Measurements from ENCODE around the gene WLS. TPM values are rescaled to one million over a fixed set of nuclear protein-coding genes. Genes with fewer than 3 reads are reported as not detected.

WLS gene
- total RNA-seq, 4 donors from 2014 or later, result 34.8 to 78.9 (median 44.4) TPM

DNA sequence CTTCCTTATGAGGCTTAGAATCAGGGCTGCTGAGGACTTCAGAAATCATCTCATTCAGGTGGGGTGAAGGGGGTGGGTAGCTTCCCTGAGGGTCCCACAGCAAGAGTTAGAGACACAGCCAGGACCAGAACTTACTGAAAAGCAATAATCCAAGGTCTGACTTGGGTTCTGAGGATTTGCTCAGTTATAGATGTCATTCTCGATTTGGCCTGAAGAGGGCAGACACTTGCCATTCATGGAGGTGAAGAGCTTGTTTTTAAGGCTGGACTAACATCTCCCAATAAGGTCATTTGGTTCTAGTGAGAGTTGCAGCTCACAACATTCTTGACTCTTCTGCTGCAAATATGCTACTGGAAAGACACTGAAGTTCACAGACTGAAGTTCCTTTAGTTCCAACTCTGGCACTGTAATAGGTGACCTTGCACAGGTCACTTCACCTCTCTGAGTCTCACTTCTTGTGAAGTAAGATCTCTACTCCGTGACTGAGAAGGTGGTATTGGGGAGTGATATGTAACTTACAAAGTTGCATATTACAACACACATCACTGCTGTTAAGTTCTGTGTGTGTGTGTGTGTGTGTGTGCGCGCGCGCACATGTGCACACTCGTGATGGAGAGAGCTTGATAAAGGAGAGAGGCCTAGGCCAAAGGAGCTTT lies 112.1 kb downstream of the WLS start:
- Histone ChIP-seq H3K27ac (peak overlapping the region in 1 of 4 donors; percentile 22), H3K27me3 (no peaks in the 10 kb centered on the region), H3K9me3 (no peaks in the 10 kb centered on the region), H3K36me3 (peaks cover 0 to 26% (median 0%) of the 10 kb centered on the region in 3 donors), H3K4me1 (peaks cover 0 to 10% (median 0%) of the 10 kb centered on the region in 4 donors), H3K4me3 (no peak overlapping the region)
- peak in 1 of 2 donors; percentile 92 for DNase-seq (ENCODE audit: low spot score in 2 of 2)
- TF ChIP-seq, protein P1, sequence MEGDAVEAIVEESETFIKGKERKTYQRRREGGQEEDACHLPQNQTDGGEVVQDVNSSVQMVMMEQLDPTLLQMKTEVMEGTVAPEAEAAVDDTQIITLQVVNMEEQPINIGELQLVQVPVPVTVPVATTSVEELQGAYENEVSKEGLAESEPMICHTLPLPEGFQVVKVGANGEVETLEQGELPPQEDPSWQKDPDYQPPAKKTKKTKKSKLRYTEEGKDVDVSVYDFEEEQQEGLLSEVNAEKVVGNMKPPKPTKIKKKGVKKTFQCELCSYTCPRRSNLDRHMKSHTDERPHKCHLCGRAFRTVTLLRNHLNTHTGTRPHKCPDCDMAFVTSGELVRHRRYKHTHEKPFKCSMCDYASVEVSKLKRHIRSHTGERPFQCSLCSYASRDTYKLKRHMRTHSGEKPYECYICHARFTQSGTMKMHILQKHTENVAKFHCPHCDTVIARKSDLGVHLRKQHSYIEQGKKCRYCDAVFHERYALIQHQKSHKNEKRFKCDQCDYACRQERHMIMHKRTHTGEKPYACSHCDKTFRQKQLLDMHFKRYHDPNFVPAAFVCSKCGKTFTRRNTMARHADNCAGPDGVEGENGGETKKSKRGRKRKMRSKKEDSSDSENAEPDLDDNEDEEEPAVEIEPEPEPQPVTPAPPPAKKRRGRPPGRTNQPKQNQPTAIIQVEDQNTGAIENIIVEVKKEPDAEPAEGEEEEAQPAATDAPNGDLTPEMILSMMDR (IDR thresholded peaks at IDR 0.05), result peak; percentile 70 to 90 (median 78)
- TF ChIP-seq POLR2A (IDR thresholded peaks at IDR 0.05) (no peak), EP300 (IDR thresholded peaks at IDR 0.05) (peak in 1 of 2 donors; percentile 56)
- 43 to 44% methylated on average over 7 of the region's 7 CpGs for WGBS, 2 donors

DNA sequence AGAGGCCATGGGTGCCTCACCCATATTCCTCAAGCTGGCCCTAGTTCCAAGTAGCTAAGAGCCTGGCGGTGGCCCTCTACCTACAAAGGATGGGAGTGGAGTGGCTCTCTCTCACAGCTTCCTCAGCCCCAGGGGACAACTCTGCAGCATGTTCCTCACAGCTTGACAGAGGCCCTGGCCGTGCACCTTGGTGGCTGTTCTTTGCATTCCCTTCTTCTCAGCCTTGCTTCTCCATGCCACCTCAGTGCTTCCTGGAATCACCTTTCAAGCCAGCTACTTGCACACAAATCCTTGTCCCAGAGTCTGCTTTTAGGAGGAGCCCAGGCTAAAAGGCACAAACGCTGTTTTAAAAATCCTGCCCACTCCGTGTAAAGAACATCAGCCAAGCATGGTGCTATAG lies 112.9 kb downstream of the WLS start:
- H3K9me3 ChIP-seq, result no peaks in the 10 kb centered on the region
- H3K4me1 ChIP-seq, result peaks cover 0 to 10% (median 0%) of the 10 kb centered on the region in 4 donors
- 90 to 93% methylated on average over 4 of the region's 4 CpGs for WGBS, 2 donors
- no peak overlapping the region for H3K4me3 ChIP-seq
- peaks cover 0 to 17% (median 0%) of the 10 kb centered on the region in 3 donors for H3K36me3 ChIP-seq
- TF ChIP-seq EP300 (IDR thresholded peaks at IDR 0.05), result no peak
- TF ChIP-seq, protein P1 (IDR thresholded peaks at IDR 0.05), result no peak
- TF ChIP-seq POLR2A (IDR thresholded peaks at IDR 0.05), result no peak
- DNase-seq (ENCODE audit: low spot score in 2 of 2), result no peak
- no peaks in the 10 kb centered on the region for H3K27me3 ChIP-seq
- no peak overlapping the region for H3K27ac ChIP-seq

DNA sequence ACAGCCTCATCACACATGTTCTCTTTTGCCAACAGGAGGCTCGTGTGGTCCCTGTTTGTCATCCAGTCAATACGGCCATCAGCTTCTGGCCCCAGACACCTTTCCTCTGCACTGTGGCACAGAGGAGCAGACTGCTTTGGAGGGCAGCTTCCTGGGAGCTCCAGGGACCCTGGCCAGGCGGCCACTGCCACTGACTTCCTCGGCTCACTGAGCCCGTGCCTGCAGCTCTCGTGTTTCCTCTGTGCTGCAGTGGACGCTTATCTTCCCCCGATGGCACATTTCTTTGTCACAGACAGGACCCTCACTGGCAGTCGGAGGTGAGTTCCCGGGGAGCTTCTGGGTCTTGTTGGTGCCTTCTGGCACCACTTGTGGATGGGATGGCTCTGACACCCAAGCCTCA lies 114.9 kb downstream of the WLS start:
- no peak overlapping the region for H3K27ac ChIP-seq
- no peaks in the 10 kb centered on the region for H3K9me3 ChIP-seq
- peak in 1 of 2 donors; percentile 2 for DNase-seq (ENCODE audit: low spot score in 2 of 2)
- no peak overlapping the region for H3K4me3 ChIP-seq
- no peak for TF ChIP-seq POLR2A (IDR thresholded peaks at IDR 0.05)
- TF ChIP-seq, protein P1 (IDR thresholded peaks at IDR 0.05), result no peak
- no peak for TF ChIP-seq EP300 (IDR thresholded peaks at IDR 0.05)
- peaks cover 0 to 4% (median 0%) of the 10 kb centered on the region in 3 donors for H3K36me3 ChIP-seq
- 80 to 82% methylated on average over 10 of the region's 10 CpGs for WGBS, 2 donors
- peaks cover 0 to 15% (median 0%) of the 10 kb centered on the region in 4 donors for H3K4me1 ChIP-seq
- no peaks in the 10 kb centered on the region for H3K27me3 ChIP-seq

DNA sequence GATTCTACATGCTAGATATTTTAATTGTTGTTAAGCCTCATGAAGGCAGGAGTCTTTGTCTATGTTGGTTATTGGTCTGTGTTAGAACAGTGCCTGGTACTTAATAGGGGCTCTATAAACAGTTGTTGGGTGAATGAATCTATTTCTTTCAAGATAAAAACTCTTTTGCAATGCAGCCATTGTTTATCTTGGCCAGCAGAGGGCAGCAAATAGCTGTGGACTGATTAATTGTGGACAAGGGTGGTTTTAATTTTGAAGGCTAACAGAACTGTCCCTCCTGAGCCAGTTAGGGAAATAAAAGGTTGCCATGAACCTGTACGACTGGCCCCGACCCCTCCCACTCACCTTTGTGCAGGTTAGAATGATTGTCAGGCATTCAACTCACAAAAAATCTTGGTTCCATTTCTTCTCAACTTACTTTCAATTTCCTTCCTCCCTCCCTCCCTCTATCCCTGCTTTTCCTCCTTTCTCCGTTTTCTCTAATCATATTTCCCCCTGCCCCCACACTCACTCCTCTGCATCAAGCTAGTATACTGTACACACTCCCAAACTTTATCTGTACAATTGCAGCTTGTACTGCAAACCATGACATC lies 115.6 kb downstream of the WLS start:
- Histone ChIP-seq H3K27ac (no peak overlapping the region), H3K4me3 (no peak overlapping the region), H3K9me3 (no peaks in the 10 kb centered on the region), H3K4me1 (peaks cover 0 to 22% (median 0%) of the 10 kb centered on the region in 4 donors), H3K27me3 (no peaks in the 10 kb centered on the region), H3K36me3 (peaks cover 0 to 4% (median 0%) of the 10 kb centered on the region in 3 donors)
- TF ChIP-seq, protein P1 (IDR thresholded peaks at IDR 0.05), result peak; percentile 73 to 91 (median 84)
- TF ChIP-seq EP300 (IDR thresholded peaks at IDR 0.05), result no peak
- peak in 1 of 2 donors; percentile 43 for DNase-seq (ENCODE audit: low spot score in 2 of 2)
- WGBS, 2 donors, result 0 to 1% methylated on average over 3 of the region's 3 CpGs

DNA sequence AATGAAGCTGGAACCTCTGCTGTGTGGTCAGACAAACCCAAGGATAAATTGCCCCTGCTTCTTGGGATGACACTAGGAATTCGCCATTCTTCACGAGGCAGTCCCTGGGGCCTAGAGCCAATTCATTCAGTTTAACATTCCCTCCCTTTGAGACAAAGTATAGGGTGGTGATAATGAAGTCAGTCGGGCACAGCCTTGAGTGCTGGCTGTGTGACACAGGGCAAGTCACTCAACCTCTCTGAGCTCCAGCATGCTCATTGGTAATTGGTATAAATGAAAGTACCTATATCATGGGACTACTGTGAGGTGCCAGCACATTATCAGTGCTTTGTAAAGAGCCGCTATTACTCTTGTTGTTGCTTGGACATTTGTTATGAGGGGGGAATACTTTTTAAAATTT lies 117.0 kb downstream of the WLS start:
- H3K4me3 ChIP-seq, result no peak overlapping the region
- no peak overlapping the region for H3K27ac ChIP-seq
- 69 to 88% methylated on average over 4 of the region's 4 CpGs for WGBS, 2 donors
- no peaks in the 10 kb centered on the region for H3K9me3 ChIP-seq
- H3K27me3 ChIP-seq, result no peaks in the 10 kb centered on the region
- peaks cover 0 to 25% (median 2%) of the 10 kb centered on the region in 4 donors for H3K4me1 ChIP-seq
- TF ChIP-seq, protein P1 (IDR thresholded peaks at IDR 0.05), result no peak
- TF ChIP-seq EP300 (IDR thresholded peaks at IDR 0.05) (no peak), POLR2A (IDR thresholded peaks at IDR 0.05) (no peak)
- H3K36me3 ChIP-seq, result no peaks in the 10 kb centered on the region
- no peak for DNase-seq (ENCODE audit: low spot score in 2 of 2)

Measured in tibial nerve (tissue), 4 donors.